Osteocyte (in vitro differentiated cells): ENCODE results near the gene H2AZ2. TPM values are rescaled to one million over a fixed set of nuclear protein-coding genes. Genes with fewer than 3 reads are reported as not detected.
"Not testable (repeated sequence)": the region's sequence is repeated elsewhere in the genome, so short reads cannot be mapped to it uniquely, and the experiment has no call there.

Experiments
- DNase-seq: peaks from one replicate; pipeline ENCODE4 v3.0.0; 2021; ENCODE audit warnings: mixed read lengths; ENCODE audit not compliant: unreplicated experiment; ENCODE audit errors: extremely low spot score
- H3K27ac Mint-ChIP-seq: one replicate; pipeline ENCODE4 v1.8.0; 2021; ENCODE audit warnings: mild to moderate bottlenecking, mixed read lengths; ENCODE audit not compliant: unreplicated experiment
- H3K27me3 Mint-ChIP-seq: one replicate; pipeline ENCODE4 v1.8.0; 2021; ENCODE audit warnings: mixed read lengths; ENCODE audit not compliant: unreplicated experiment
- H3K36me3 Mint-ChIP-seq: one replicate; pipeline ENCODE4 v1.8.0; 2021; ENCODE audit warnings: mixed read lengths; ENCODE audit not compliant: unreplicated experiment
- H3K4me1 Mint-ChIP-seq: one replicate; pipeline ENCODE4 v1.8.0; 2021; ENCODE audit warnings: mixed read lengths; ENCODE audit not compliant: unreplicated experiment
- H3K4me3 Mint-ChIP-seq: one replicate; pipeline ENCODE4 v1.8.0; 2021; ENCODE audit warnings: mild to moderate bottlenecking, moderate library complexity, mixed read lengths; ENCODE audit not compliant: unreplicated experiment
- H3K9me3 Mint-ChIP-seq: one replicate; pipeline ENCODE4 v1.8.0; 2021; ENCODE audit warnings: mixed read lengths; ENCODE audit not compliant: unreplicated experiment
- CTCF ChIP-seq: fragments of 200-600 bp; sonication (generic); IDR thresholded peaks from 2 replicates; pipeline ENCODE4 v1.5.0; 2021; ENCODE audit warnings: antibody characterized with exemption, mild to moderate bottlenecking, moderate library complexity
- total RNA-seq: library from RNA; stranded (reverse); gene quantifications from 2 replicates; pipeline ENCODE4 v1.2.1, GENCODE V29; 2021

The H2AZ2 gene
- total RNA-seq, 1 donor from 2014 or later = 169 TPM

GRCh38 chr7:44787762-44788161, 60.1 kb downstream of the H2AZ2 start:
- Mint-ChIP-seq H3K27ac (no peak overlapping the region), H3K9me3 (peaks cover 4% of the 10 kb centered on the region), H3K36me3 (peaks cover 3% of the 10 kb centered on the region), H3K4me1 (peaks cover 11% of the 10 kb centered on the region), H3K4me3 (no peak overlapping the region), H3K27me3 (no peaks in the 10 kb centered on the region)
- no peak for TF ChIP-seq CTCF
- no peak for DNase-seq

GRCh38 chr7:44787041-44787440, 60.8 kb downstream of the H2AZ2 start:
- H3K4me1 Mint-ChIP-seq = peaks cover 11% of the 10 kb centered on the region
- no peak for DNase-seq
- peaks cover 3% of the 10 kb centered on the region for H3K36me3 Mint-ChIP-seq
- H3K27ac Mint-ChIP-seq = no peak overlapping the region
- H3K4me3 Mint-ChIP-seq = no peak overlapping the region
- TF ChIP-seq CTCF = no peak
- H3K27me3 Mint-ChIP-seq = no peaks in the 10 kb centered on the region
- H3K9me3 Mint-ChIP-seq = peaks cover 9% of the 10 kb centered on the region

- H3K9me3 Mint-ChIP-seq, H3K4me3 Mint-ChIP-seq, H3K4me1 Mint-ChIP-seq, H3K27me3 Mint-ChIP-seq, H3K27ac Mint-ChIP-seq, DNase-seq, H3K36me3 Mint-ChIP-seq: not testable (repeated sequence)
These were observed 62.7 kb downstream of the H2AZ2 start for GRCh38 chr7:44785218-44785617.

GRCh38 chr7:44784364-44784763, 63.5 kb downstream of the H2AZ2 start:
- DNase-seq = no peak
- no peak overlapping the region for H3K4me3 Mint-ChIP-seq
- TF ChIP-seq CTCF = no peak
- H3K27ac Mint-ChIP-seq = no peak overlapping the region
- H3K27me3 Mint-ChIP-seq = no peaks in the 10 kb centered on the region
- H3K4me1 Mint-ChIP-seq = no peaks in the 10 kb centered on the region
- peaks cover 3% of the 10 kb centered on the region for H3K36me3 Mint-ChIP-seq
- peaks cover 9% of the 10 kb centered on the region for H3K9me3 Mint-ChIP-seq

- peaks cover 9% of the 10 kb centered on the region for H3K9me3 Mint-ChIP-seq
- H3K4me3 Mint-ChIP-seq = no peak overlapping the region
- H3K27me3 Mint-ChIP-seq = no peaks in the 10 kb centered on the region
- DNase-seq = no peak
- no peaks in the 10 kb centered on the region for H3K4me1 Mint-ChIP-seq
- no peak overlapping the region for H3K27ac Mint-ChIP-seq
- peaks cover 3% of the 10 kb centered on the region for H3K36me3 Mint-ChIP-seq
- no peak for TF ChIP-seq CTCF
These were observed 64.5 kb downstream of the H2AZ2 start for GRCh38 chr7:44783407-44783806.

- peaks cover 3% of the 10 kb centered on the region for H3K36me3 Mint-ChIP-seq
- no peak for DNase-seq
- H3K27ac Mint-ChIP-seq = no peak overlapping the region
- no peaks in the 10 kb centered on the region for H3K4me1 Mint-ChIP-seq
- TF ChIP-seq CTCF = no peak
- H3K9me3 Mint-ChIP-seq = peaks cover 9% of the 10 kb centered on the region
- H3K4me3 Mint-ChIP-seq = no peak overlapping the region
- H3K27me3 Mint-ChIP-seq = no peaks in the 10 kb centered on the region
These were observed 65.4 kb downstream of the H2AZ2 start for GRCh38 chr7:44782460-44782859.
